HL-60/S4 treated with phorbol 12-myristate 13-acetate at 8.2 ng/mL for 4 days and 3 days (cell line): Measurements from ENCODE around the gene VTI1A.

Experiments
- in situ Hi-C: fragments of 300-500 bp; cut with MboI; formaldehyde crosslinking; loops from 2 replicates; pipeline ENCODE4 v1.15.0; 2022; ENCODE audit warnings: low sequenced_read_pairs

The VTI1A gene

DNA sequence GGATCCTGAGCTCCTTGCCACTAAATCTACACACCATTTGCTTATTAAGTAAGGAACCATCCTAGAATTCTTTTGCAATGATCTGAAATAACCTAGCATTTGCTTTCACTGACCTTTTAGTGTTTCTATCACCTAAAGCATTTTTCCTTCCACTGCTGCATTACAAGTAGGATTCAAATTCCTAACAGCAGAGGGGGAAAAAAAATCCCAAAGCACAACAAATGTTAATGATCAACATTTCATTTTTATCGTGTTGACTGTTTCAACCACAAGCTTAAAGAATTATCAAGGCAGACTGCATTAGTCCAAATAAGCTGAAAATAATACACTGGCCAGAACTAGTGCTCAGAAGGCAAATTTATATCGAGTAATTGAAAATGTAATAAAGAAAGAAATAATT is 328.4 kb downstream of the VTI1A start:
- in situ Hi-C loops = no loop called here

DNA sequence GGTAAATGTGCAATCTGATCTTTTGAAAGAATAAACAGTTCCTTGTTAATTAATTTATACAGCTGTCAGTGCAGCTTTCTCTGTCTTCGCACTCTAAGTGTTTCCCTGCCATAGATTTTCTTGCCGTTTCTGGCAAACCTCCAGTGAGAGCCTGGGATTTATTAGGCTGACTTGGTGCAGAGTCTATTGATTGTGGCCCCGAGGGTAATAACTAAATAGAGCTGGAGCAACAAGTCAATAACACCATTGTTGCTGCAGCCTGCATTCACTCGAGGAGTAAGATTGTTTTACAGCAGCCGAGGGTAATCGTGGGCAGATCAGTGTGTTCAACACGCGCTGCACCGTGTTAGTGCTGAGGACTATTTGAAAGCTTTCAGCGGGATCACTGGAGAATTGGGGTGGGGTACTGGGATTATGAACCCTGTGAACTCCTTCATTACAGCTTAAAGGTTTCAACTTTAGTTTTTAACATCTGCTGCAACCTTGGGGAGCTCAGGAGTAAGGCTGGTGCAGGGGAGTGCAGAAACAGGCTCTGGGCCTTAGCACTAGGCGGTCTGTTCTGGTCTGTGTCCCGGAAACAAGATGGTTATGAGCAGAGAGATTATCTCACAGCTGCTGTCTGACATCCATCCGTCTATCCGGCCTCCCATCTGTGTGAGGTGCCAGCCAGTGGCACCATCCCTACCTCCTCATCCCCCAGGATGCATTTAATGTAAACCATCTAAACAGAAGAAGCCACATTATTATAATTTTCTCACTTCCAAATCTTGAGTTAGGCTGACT is 329.1 kb downstream of the VTI1A start:
- in situ Hi-C loops = no loop called here

DNA sequence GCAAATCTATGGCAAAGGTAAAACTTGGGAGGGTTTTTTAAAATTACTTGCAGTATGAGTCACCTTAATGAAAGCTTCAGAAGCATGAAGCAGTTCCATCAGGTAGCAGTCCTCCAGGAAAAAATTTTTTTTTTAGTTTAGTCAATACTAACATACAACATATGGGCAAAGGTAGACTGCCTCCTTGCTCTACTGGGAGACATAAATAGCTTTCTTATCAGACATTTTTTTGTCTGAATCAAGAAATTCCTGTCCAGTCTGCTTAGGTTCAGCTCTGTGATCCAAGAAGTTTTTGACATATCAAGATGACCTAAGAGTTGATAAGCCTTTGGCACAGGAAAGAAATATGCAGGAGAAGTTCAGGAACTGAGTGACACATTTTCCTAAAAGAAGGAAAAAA is 331.6 kb downstream of the VTI1A start:
- in situ Hi-C loops = no loop called here

DNA sequence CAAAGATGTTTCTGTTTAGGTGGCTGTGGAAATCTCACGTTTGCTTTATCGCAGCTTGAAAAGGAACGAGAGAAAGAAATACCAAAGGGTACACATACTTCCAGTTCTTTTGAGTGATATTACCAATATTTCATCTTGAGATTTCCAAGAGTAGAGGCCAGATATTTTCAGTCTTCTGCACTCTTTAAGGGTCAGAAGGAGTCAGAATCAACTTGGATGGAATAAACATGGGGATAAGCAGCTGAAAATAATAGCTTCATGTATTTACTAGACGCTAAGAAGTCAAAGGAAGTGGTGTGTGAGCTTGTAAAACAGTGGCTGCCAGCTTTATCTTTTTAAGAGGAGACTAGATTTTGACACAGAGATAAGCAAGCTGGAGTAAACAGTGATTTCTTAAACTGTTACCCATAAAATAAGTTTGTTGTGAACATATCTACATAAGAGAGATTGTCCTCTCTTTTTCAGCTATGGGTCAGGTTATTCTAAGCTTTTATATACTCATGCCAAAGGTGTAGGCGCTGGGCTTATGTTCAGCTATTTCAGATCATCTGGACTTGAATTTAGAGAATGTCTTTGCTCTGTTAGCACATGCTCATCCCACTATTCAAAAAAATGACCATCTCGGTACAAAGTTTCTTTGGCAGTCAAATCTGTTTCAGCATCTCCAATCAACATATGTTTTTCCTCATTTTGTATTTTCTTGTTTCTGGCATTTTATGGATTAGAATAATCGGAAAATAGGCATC is 332.2 kb downstream of the VTI1A start:
- in situ Hi-C loops = no loop called here

DNA sequence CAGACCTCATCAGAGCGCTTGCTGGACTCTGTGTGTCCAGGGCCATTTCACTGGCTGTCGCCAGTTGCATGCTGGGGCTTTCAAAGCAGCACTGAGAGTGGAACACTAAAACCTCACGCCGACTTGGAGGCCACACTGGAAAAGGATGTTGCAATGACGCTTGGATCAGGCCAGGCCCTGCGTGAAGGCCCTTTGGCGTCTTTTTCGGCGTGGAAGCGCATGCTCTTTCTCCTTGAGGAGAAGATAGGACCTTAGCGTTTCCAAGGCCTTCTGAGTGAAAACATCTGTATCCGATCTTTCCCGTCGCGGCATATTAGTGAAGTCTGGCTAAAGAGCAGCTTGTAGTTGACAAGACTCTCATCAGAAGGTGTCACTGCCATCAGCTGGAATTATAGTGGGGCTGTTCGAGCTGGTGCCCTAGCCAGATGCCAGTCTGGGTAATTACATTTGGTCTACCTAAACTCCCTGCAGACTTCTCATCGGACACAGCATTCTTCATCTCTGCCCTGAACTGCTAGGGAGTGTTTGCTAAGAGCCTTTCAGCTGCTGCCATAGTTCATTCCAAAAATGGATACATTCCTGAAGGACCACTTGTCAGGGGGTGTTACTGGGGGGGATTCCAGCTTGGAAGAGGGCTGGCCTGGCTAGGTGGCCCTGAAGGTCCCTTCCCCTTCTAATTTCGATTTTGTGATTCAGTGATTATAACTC is 335.3 kb downstream of the VTI1A start:
- in situ Hi-C loops = no loop called here

DNA sequence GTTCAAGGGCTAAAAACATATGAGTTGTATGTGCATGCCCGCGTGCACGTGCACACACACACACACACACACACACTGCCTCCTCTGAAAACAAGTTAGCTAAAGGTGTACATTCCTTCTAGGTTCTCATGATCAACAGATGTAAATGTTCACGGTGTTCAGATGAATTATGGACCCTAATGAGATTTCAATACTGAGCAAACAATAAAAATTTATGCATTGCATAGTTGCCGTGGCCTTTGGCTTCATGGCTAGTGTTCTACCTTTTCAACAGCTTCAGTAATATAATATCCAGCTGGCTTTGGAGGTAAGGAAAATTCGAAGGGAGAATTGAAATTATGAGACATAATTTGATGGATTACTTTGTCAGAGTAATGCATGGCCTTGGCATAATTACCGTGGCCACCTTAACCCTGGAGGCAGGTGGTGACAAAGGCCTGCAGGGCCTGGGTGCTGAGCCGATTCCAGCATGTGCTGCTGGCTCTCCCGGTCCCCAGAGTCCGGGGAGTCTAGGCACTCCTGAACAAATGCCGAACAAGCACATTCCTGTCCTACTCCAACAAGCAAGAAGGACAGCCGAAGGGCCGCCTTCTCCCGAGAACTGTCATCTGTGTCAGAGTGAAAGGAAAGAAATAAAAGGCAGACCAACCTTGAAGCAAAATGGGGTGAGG is 336.5 kb downstream of the VTI1A start:
- in situ Hi-C loops = no loop called here

DNA sequence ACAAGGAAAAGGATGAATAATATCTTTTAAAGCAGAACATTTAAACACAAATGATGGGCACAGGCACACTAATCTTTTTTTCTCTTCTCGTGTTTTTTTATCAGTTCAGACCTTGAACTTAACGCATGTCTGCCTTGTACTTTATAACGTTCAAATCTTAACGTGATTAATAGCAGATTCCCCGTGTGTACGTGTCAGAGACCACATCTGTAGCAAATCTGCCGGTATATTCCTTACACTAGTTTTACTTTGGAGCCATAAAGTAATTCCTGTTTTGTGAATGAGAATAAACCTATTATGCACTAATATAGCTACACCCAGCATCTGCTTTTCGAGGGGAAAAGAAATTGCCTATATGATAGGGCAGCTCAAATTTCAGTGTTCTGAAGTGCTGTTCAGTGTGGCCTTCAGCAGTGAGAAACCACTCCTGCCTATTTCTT is 337.0 kb downstream of the VTI1A start:
- in situ Hi-C loops = no loop called here

DNA sequence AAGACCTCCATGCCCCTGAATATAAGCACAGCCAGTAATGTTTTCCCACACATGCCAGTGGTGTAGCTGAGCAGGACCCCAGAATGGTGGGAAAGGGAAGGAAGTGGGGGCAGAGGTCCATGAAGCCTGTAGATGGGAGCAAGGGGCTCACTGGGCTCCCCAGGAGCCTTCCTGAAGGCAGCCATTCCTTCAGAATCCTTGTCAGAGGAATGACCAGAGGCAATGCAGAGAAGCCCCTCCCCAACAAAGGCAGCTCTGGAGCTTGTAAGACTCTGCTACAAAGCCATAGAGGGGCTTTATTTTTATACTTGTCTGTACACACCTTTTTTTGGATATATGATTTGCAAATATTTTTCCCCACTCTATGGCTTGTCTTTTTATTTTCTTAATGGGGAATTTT is 338.1 kb downstream of the VTI1A start:
- in situ Hi-C loops = no loop called here

DNA sequence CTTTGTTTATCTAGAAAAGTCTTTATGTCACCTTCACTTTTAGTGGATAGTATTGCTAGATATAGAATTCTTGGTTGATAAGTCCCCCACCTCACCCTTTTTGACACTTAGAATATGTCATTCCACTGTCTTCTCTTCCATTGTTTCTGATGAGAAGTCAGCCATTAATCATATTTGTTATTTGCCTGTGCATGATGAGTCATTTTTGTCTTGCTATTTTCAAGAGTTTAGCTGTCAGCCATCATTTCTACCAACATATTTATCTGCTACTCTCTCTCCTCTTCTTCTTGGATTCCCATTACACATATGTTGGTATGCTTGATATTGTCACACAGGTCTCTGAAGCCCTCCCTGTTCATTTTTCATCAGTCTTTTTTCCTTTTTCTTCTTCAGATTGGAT is 342.2 kb downstream of the VTI1A start:
- in situ Hi-C loops = no loop called here

DNA sequence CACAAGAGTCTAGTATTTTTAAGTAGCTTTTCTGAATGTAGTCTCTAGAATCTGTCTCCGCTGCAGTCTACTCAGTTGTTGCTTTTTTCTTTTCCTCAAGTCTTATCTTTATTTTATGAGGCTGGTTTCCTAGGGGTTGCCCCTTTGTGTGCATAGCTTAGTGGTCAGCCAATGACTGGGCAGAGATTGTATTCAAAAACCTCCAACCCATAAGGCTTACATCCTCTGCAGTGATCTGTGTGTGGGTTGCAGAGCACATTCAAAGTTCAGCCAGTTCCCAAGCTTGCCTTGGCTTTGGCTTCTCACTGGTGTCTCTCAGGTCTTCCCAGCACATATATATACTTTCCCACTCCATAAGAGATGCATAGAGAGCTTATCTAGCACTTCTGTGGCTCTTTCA is 343.0 kb downstream of the VTI1A start:
- in situ Hi-C loops = no loop called here

DNA sequence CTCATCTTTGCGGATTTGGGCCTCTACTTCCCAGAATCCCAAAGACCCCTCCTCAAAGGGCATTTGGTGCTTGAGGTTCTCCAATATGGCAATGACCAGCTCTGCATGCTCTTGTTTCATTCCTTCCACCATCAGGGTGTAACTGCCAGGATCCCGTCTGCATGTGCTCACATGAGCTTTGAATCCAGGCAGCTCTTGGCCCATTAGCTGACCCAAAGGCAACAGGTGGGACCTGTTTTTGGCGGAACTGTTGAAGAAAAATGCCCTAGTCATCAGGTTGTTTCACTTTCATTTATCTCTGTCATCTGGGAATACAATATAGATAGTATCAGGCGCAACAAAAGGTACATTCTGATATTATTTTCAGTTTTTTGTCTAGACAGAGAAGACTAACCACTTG is 343.9 kb downstream of the VTI1A start:
- in situ Hi-C loops = no loop called here

DNA sequence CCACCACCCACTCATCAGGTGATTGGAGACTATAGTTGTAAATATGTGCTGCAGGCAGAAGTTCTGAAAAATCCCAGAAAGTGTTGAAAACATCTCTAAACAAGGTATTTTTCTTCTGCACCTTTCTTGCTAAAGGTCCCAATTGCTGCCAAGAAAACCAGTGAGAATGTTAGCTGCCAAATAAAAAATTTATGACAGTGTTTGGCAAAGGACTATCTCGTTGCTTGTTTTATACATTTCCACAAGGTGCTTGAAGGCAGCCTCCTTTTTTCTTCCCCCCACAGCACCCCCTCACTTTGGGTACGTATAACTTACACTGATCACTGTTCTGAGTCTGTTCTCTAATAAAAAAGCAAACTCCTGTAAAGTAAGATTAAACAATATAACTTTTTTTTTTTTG is 344.4 kb downstream of the VTI1A start:
- in situ Hi-C loops = no loop called here

DNA sequence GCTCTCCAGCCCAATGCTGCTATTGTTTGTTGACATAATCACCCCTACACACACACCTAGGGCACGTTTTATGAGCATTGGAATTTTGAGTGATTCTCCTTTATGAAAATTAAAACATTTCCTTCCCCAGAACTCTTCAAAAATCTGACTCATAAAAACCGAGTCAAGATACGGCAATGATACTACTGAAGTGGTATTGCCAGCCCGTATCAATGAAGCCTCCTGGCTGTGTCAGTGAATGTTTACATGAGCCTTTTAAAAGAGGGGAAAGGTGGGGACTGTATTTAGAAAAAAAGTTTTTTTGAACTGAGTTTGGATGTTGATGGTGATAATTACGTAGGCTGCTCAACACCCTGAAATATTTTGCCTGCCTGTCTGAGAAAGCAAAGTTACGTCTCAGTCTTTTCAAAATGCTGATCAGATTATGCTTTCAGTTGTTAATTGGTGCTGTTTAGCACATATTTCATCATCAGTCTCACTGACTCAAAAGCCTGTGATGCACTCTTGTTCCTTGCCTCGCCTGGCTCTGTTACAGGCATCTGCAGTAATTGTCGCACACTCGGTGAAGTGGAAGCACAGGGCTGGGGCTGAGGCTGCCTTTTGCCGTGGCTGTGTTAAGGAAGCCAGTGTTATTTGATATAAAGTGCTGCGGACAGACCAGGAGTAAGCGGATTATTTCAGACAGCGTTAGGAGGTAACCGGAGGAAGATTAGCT is 345.6 kb downstream of the VTI1A start:
- in situ Hi-C loops = no loop called here

DNA sequence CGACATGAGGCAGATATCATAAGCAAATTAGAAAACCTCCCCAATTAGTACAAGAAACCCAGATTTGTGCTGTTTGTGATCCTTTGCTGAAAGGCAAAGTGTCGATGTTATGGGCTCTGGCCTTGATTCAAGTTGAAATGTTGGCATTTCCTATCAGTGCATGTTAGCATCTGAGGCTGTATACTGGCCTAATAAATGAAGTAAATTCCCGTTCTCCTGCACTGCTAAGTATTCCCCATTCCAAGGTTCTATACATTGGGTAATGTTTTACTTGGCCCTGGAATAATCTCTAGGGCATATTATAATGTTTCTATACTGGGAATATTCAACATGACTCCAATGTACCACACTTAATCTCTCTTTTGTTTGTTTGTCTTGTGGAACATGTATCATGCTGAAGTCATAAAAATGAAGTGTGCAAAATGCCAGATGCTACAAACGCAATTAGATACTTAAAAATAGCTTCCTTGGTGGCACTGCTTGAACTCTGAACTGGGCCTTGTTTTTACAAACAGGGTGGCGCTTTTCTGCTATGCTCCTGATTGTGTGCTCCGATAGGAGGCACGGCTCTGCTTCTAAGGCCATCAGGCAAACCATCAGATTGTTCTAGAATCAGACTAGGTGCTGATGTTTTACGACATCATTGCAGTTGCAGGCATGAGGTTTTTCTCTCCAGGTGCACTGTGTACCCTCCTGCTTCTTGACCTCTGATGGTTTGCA is 346.3 kb downstream of the VTI1A start:
- in situ Hi-C loops = no loop called here

DNA sequence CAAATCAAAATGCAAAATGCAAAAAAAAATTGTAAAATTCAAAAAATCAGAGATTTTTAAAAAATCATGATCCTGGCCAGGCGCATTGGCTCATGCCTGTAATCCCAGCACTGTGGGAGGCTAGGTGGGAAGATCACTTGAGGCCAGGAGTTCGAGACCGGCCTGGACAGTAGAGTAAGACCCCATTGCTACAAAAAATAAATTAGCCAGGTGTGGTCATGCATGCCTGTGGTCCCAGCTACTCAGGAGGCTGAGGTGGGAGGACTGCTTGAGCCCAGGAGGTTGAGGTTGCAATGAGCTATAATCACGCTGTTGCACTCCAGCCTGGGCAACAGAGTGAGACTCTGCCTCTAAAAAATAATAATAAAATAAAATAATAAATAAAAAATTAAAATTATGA is 347.2 kb downstream of the VTI1A start:
- in situ Hi-C loops = no loop called here

DNA sequence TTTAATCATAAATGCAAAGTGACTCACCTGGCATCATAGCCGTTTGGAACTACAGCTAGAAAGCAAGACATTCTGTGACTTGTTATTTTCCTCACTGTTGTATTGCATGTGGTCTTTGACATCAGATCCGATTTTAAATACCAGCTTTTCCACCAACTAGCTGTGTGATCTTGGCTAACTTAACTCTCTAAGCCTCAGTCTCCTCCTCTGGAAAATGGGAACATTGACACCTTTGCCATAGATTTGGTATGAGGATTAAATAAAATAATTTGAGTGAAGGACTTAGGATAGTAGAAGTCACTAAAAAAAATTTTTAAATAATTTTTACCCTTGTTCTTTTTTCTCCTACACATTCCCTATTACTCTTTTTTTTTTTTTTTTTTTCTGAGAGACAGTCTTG is 348.1 kb downstream of the VTI1A start:
- in situ Hi-C loops = no loop called here

DNA sequence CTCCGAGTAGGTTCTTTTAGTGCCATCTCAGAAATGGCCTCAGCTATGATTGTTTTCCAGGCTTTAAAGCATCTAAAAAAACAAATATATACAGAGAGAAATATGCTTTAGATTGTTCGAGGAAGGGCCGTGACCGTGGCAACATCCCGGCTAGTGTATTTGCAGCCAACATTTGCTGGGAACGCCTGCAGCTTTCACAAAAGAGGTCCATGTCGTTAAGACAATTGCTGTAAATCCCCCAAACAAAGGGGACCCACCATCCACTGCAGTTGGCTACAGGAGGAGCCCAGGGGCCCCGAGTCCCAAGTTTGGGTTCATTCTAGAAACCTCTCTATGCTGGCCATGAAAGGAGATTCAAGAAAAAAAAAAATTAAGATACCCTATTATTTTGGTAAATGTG is 350.2 kb downstream of the VTI1A start:
- in situ Hi-C loops = no loop called here

DNA sequence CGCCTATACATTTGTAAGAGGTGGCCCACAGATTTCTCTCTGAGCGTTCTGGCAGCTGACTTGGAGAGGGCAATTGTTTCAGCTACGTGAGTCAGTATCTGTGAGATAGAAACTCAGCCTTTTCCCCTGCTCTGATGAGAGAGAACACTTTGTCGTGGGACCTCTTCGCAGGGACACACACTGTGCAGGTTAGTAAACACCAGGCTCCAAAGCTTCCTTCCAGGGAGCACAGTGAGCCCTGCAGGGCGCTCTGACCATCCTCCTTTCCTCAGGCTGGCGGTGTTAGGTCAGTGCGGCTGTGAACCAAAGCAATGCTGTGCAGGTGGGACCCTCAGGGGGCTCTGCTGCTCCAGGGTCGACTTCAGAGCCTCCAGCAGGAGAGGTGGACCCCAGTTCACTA is 350.8 kb downstream of the VTI1A start:
- in situ Hi-C loops = no loop called here

DNA sequence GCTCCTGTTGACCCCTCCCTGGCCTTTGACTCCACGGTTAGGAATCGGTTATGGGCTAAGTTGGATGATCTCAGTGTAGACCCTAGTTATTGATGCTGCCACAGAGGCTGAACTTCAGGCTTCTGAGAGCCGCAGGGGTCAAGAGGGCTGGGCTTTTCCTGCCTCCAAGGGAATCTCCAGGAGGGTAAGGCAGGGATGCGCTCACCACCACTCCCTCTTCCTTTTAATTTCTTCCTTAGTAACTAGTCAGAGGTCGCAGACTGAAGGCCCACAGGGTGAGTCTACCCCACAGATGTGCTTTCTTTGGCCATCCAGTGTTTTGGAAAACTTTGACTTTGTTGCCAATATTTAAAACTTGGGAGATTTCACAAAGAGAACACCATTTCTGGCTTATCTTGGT is 352.0 kb downstream of the VTI1A start:
- in situ Hi-C loops = no loop called here
